GM15510 (cell line): ENCODE data around the gene LCN1.

ENCODE experiments used
- POLR2A ChIP-seq: IDR thresholded peaks from 3 replicates; pipeline ENCODE4 v1.6.1; 2011; ENCODE audit warnings: borderline replicate concordance; ENCODE audit not compliant: insufficient read length; ENCODE audit errors: extremely low read depth

The LCN1 gene

GRCh38 chr9:135520916-135521607 lies at the start of gene LCN1:
TSS of gene LCN1 (plus strand) at chr9:135521440. CDS start at chr9:135521498, 58 bp downstream.
- no peak for TF ChIP-seq POLR2A

GRCh38 chr9:135471791-135472640 lies 49.2 kb upstream of the LCN1 start:
- no peak for TF ChIP-seq POLR2A

DNA sequence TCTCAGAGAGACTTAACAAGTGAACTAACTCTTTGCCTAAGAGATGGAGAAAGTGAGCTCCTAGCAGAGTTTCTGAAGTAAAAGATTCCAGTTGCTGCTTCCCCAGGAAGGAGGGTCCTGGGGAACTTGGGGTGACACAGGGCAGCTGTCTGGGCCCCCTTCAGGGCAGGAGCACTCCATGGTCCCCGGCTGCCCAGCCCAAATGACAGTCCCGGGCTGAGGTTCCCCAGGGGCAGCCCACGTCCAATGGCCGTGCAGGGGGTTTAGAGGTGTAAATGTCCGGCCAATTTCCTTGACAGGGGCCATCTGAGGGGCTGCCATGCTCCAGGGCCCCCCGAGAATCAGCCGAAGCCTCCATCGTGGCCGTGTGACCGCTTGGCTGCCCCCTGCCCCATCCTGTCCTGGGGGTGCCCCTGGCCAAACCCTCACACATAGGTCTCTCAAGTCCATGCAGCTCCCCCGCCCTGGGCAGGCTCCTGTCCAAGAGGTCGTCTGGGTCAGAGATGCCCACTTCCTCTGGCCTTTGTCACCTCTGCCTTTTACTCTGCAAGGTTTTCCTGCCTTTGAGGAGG lies 47.2 kb upstream of the LCN1 start:
- no peak for TF ChIP-seq POLR2A

DNA sequence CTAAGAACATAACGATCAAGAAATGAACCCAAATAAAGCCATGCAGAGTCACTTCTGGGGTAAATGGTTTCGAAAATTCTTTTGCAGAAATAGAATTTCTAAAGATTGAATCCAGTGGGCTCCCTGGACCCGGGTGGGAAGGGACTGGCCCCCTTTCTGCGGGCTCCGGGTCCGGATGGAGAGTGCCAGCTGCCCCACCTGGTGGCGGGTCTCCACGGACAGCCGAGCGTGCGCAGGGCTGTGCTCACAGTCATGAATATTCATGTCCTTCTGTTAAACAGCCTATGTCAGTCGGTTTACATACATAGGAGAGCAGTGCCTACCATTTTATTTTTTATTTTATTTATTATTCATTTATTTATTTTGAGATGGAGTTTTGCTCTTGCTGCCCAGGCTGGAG lies 46.3 kb upstream of the LCN1 start:
- TF ChIP-seq POLR2A = no peak

DNA sequence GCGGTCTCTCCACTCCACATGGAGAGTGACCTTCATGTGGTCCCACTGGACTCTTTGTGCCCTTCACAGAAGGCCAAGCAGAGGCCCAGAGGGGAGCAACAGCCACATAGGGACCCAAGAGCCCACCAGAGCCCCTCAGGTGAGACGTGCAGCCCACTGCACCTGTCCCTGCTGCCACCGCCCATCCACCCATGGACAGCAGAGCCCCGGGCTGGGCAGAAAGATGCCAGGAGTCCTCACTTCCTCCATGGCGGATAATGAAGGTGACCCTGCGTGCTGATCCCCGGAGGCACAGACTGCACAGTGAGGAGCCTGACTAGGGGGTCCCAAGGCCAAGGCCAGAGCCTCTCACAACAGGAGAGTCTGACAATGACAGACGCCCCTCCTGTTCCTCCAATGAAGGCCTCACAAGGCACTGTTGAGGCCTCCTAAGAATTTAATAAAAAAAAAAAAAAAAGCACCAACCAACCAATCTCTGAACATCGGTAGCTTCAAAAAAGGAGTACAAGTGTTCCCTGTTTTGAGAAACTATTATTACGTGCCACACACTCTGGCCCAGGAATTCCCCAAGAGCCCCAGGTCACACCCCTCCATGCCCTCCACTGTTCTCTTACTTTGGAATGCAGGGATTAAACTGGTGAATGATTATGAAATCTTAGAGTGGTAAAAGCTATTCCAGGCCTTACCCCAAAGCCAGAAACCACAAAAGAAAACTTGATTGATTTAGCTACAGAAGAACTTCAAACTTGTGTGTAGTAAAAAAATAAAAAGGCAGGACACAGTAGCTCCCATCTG lies 44.5 kb upstream of the LCN1 start:
- no peak for TF ChIP-seq POLR2A

- no peak for TF ChIP-seq POLR2A
These were observed 43.0 kb upstream of the LCN1 start for GRCh38 chr9:135478191-135478590.

DNA sequence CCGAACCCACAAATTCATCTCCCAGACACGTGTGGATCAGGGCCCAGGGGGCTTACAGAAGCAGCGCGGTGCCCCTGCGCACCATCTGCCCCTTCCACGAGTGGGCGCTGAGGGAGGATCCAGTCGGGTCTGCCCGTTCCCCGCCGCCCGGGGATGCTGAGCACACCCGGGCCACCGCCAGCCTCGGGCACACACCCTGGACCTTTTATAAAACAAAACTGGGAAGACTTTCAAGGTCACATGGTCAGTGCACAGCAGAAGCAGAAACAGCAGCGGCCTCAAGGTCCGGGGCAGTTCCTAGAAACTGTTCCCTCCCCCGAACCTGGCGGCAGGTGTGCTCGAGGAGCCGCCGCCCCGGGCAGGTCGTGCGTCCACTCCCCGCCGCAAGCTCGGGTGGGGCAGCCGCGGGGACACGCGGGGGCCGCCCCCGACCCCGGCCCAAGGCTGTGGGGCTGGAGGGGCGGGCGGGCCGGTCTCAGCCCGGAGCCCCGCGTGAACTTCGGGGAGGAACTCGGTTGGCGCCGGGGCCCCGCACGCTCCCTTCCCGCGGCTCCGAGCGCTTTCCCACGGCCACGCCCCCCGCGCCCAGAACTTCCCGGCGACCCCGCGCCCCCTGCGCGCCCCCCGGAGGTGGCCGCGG lies 42.3 kb upstream of the LCN1 start:
- no peak for TF ChIP-seq POLR2A

- TF ChIP-seq POLR2A = no peak
These were observed 41.7 kb upstream of the LCN1 start, which contains the start of gene PPP1R26 for GRCh38 chr9:135479469-135480052. TSS of gene PPP1R26 (plus strand) at chr9:135479782. CDS start at chr9:135484511, 4,729 bp downstream.

DNA sequence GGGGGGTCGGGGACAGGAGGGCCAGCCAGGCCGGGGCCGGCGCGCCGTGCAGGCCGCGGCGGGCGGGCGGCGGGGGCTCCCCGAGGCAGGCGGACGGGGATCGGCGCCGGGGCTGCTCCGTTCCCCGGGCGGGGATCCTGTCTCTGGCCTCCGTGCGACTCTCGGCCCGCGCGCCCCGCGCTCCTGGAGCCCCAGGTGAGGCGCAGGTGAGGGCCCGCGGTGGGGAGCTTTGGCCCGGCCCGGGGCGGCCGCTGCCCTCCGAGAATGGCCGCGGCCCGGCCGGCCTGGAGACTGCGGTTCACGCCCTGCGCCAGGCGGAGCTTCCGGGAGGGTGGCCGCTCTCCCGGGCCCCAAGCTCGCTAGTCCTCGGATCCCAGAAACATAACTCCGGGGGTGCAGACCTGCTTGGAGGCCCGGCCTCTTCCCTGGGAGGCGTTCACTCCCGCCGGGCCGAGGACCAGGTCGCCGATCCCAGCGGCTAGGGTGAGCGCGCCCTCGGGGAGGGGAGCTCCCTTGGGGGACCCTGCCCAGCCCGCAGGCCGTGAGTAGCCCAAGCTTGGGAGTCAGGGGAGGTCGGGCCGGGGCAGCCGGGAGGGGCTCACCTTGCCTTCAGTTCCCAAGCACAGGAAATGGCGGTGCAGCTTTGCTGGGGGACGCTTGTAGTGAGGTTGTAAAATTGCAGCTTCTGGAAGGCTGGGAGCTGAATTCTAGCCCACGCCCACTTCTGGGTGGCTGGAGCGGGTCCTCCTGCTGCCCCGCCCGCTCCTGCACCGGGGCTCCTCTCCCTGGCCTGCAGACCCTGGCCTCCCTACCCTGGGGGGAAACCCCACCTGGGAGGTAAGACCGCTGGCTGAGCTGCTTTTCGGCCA lies 40.9 kb upstream of the LCN1 start:
- TF ChIP-seq POLR2A = no peak

GRCh38 chr9:135480940-135481310 lies 40.3 kb upstream of the LCN1 start:
- no peak for TF ChIP-seq POLR2A

- no peak for TF ChIP-seq POLR2A
These were observed 39.1 kb upstream of the LCN1 start for GRCh38 chr9:135482015-135482754.

GRCh38 chr9:135484460-135485277 lies 36.6 kb upstream of the LCN1 start:
- no peak for TF ChIP-seq POLR2A

- no peak for TF ChIP-seq POLR2A
These were observed 35.9 kb upstream of the LCN1 start for GRCh38 chr9:135485385-135485784.
